GM19099 (cell line): Measurements from ENCODE around the gene VAT1.

Source experiments
- POLR2A ChIP-seq: IDR thresholded peaks from 3 replicates; pipeline ENCODE4 v1.6.1; 2011; ENCODE audit warnings: low read depth; ENCODE audit not compliant: insufficient read length; ENCODE audit errors: extremely low read depth

The VAT1 gene

GRCh38 chr17:42971589-42971988 is 50.6 kb downstream of the VAT1 start:
- TF ChIP-seq POLR2A = no peak

- TF ChIP-seq POLR2A = no peak
Observed at GRCh38 chr17:42969001-42969581, 53.1 kb downstream of the VAT1 start.

- no peak for TF ChIP-seq POLR2A
Observed at GRCh38 chr17:42967925-42968324, 54.3 kb downstream of the VAT1 start.
